DOHH2 (cell line): Measurements from ENCODE around the gene SLC66A1.

Experiments used
- H3F3A ChIP-seq: fragments of 200-600 bp; sonication (generic), shearing (Covaris generic); 2 replicates; pipeline ENCODE4 v1.6.0; 2016; ENCODE audit warnings: antibody characterized with exemption, mild to moderate bottlenecking; ENCODE audit not compliant: control insufficient read depth, insufficient read depth
- H3K27ac ChIP-seq: fragments of 200-600 bp; sonication (generic); 2 replicates; pipeline ENCODE4 v1.5.1; 2014; ENCODE audit warnings: low read depth, mild to moderate bottlenecking, low read length, moderate library complexity
- H3K27me3 ChIP-seq: fragments of 200-600 bp; sonication (generic); 2 replicates; pipeline ENCODE4 v1.6.1; 2014; ENCODE audit warnings: mild to moderate bottlenecking, low read length, mixed read lengths; ENCODE audit not compliant: control insufficient read depth
- H3K36me3 ChIP-seq: fragments of 200-600 bp; sonication (generic); 2 replicates; pipeline ENCODE4 v1.6.1; 2014; ENCODE audit warnings: mild to moderate bottlenecking, low read length, moderate library complexity, mixed read lengths; ENCODE audit not compliant: control insufficient read depth
- H3K4me1 ChIP-seq: fragments of 200-600 bp; sonication (generic); 2 replicates; pipeline ENCODE4 v1.6.1; 2014; ENCODE audit warnings: mild to moderate bottlenecking, low read length, mixed read lengths; ENCODE audit not compliant: control insufficient read depth
- H3K4me2 ChIP-seq: fragments of 200-600 bp; sonication (generic); 2 replicates; pipeline ENCODE4 v1.6.0; 2014; ENCODE audit warnings: mild to moderate bottlenecking, low read length, moderate library complexity
- H3K4me3 ChIP-seq: fragments of 200-600 bp; sonication (generic); 2 replicates; pipeline ENCODE4 v1.5.1; 2014; ENCODE audit warnings: mild to moderate bottlenecking, low read length, mixed read lengths
- H3K79me2 ChIP-seq: fragments of 200-600 bp; sonication (generic); 2 replicates; pipeline ENCODE4 v1.6.1; 2014; ENCODE audit warnings: mild to moderate bottlenecking, low read length, mixed read lengths; ENCODE audit not compliant: control insufficient read depth
- H3K9me2 ChIP-seq: fragments of 200-600 bp; sonication (generic); replicated peaks from 2 replicates; pipeline ENCODE4 v1.6.1; 2014; ENCODE audit warnings: mild to moderate bottlenecking, low read length, mixed read lengths; ENCODE audit not compliant: control insufficient read depth
- H3K9me3 ChIP-seq: fragments of 200-600 bp; sonication (generic); 2 replicates; pipeline ENCODE4 v1.6.1; 2014; ENCODE audit warnings: antibody characterized with exemption, low read length, mixed read lengths; ENCODE audit not compliant: control insufficient read depth, insufficient read depth
- H4K20me1 ChIP-seq: fragments of 200-600 bp; sonication (generic); 2 replicates; pipeline ENCODE4 v1.6.0; 2014; ENCODE audit warnings: low read depth, mild to moderate bottlenecking, antibody characterized with exemption, low read length, moderate library complexity; ENCODE audit not compliant: control insufficient read depth, insufficient read depth
- EZH2phosphoT487 ChIP-seq: fragments of 200-600 bp; sonication (generic); IDR thresholded peaks from 2 replicates; pipeline ENCODE4 v1.6.1; 2017; ENCODE audit warnings: borderline replicate concordance, mild to moderate bottlenecking, antibody characterized with exemption, low read length, moderate library complexity, mixed read lengths
- TF ChIP-seq, protein P1 (sequence below): fragments of 200-600 bp; sonication (generic); IDR thresholded peaks from one replicate; pipeline ENCODE4 v1.5.1; 2014; ENCODE audit warnings: antibody characterized with exemption, mild to moderate bottlenecking, low read depth, low read length; ENCODE audit not compliant: poor library complexity, severe bottlenecking

The SLC66A1 gene

DNA sequence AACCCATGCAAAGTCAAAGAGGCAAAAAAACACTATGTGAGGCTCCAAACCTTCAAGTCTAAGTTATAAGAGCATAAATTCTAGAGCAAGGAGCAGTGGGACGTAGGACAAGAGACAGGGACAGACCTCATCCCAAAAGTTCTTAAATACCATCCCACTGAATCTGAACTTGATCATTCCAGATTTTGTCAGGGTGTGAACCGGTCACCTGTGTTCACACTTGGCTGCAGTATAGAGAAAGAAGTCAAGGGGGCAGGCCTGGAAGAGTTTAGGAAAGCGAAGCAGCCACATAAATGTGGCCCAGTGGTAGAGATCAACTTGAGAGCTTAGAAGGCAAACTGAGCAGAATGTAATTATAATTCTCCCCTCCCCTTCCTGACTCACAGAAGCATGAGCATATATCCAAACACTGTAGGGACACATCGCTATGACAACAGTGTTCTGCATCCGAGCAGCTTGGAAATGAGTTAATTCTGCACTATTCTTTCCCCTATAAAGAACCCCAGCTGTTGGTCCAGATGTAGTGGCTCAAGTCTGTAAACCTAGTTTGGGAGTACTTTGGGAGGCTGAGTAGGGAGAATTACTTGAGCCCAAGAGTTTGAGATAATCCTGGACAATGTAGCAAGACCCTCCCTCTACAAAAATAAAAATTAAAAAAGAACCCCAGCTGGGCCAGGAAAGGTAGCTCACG is 2.9 kb upstream of the SLC66A1 start:
- Histone ChIP-seq H3K9me3 (no peaks in the 10 kb centered on the region), H4K20me1 (no peaks in the 10 kb centered on the region), H3K4me3 (no peak overlapping the region), H3K4me1 (peaks cover 29% of the 10 kb centered on the region), H3K4me2 (no peak overlapping the region), H3K79me2 (peaks cover 25% of the 10 kb centered on the region), H3F3A (peaks cover 15% of the 10 kb centered on the region), H3K36me3 (peaks cover 42% of the 10 kb centered on the region), H3K27ac (no peak overlapping the region), H3K27me3 (no peaks in the 10 kb centered on the region), H3K9me2 (no peaks in the 10 kb centered on the region)
- no peak for TF ChIP-seq EZH2phosphoT487
- TF ChIP-seq, protein P1, sequence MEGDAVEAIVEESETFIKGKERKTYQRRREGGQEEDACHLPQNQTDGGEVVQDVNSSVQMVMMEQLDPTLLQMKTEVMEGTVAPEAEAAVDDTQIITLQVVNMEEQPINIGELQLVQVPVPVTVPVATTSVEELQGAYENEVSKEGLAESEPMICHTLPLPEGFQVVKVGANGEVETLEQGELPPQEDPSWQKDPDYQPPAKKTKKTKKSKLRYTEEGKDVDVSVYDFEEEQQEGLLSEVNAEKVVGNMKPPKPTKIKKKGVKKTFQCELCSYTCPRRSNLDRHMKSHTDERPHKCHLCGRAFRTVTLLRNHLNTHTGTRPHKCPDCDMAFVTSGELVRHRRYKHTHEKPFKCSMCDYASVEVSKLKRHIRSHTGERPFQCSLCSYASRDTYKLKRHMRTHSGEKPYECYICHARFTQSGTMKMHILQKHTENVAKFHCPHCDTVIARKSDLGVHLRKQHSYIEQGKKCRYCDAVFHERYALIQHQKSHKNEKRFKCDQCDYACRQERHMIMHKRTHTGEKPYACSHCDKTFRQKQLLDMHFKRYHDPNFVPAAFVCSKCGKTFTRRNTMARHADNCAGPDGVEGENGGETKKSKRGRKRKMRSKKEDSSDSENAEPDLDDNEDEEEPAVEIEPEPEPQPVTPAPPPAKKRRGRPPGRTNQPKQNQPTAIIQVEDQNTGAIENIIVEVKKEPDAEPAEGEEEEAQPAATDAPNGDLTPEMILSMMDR, result no peak

DNA sequence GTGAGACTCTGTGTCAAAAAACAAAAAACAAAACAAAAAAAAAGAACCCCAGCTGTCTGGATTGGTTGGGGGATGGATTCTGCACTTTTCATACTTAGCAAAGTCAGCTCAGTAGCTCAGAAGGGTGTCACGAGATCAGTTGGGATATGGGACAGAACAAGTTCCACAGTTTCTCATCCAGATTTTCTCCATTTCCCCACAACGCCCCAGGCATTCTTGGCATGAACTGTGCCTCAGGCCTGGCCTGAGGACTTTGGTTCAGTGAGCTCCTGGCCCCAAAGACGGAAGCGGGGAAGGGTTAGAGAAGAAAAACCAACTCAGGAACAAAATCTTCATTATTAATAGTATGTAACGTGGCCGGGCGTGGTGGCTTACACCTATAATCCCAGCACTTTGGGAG is 2.1 kb upstream of the SLC66A1 start:
- Histone ChIP-seq H3F3A (peaks cover 23% of the 10 kb centered on the region), H3K9me3 (no peaks in the 10 kb centered on the region), H3K4me3 (no peak overlapping the region), H3K27ac (no peak overlapping the region), H3K4me1 (peaks cover 37% of the 10 kb centered on the region), H3K36me3 (peaks cover 38% of the 10 kb centered on the region), H3K4me2 (no peak overlapping the region; the same call in 1 of the 2 replicates), H4K20me1 (no peaks in the 10 kb centered on the region), H3K27me3 (no peaks in the 10 kb centered on the region), H3K9me2 (no peaks in the 10 kb centered on the region), H3K79me2 (peaks cover 25% of the 10 kb centered on the region)
- TF ChIP-seq EZH2phosphoT487, result no peak
- TF ChIP-seq, protein P1, result no peak

DNA sequence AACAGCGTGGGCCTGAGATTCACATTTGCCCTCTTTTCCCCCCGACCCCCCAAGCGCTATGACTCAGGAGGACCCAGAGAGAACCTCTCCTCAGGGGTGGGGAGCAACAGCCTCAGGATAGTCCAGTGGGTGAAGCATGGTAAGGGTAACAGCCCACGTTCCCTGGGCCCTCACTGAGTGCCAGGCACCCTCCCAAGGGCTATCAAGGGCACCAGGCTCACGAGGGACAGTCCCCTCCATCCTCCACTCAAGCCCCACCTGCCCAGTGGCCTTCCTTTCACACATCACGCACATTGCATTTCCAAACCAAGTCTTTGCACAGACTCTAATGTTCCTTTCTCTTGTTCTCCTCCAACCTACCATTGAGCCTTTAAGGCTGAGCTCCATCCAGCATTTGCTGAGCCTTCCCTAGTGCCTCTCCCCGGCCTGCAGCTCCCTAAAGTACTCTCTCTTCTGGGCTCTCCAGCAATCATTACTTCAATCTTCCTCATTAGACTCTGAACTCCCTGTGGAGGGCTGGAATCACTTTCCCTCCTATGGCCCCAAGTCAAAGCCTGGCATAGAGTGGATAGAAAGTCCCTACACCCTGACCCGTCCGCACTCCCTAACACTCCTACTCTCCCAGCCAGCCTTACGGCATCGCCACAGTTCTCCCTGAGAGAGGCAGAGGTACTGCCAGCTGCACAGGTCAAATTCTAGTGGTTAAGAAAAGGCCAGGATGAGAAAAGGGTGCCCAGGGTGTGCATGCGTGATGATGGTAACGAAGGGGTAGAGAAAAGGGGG is 1.2 kb upstream of the SLC66A1 start:
- TF ChIP-seq, protein P1, result no peak
- TF ChIP-seq EZH2phosphoT487, result no peak
- Histone ChIP-seq H3K27me3 (no peaks in the 10 kb centered on the region), H3K4me3 (peak overlapping the region; percentile 94), H3F3A (peaks cover 27% of the 10 kb centered on the region), H3K9me2 (no peaks in the 10 kb centered on the region), H3K4me2 (peak overlapping the region; percentile 93), H4K20me1 (no peaks in the 10 kb centered on the region), H3K27ac (no peak overlapping the region), H3K9me3 (no peaks in the 10 kb centered on the region), H3K36me3 (peaks cover 30% of the 10 kb centered on the region), H3K4me1 (peaks cover 46% of the 10 kb centered on the region), H3K79me2 (peaks cover 25% of the 10 kb centered on the region)
